Endothelial cell of umbilical vein (primary cell): ENCODE data around the gene STX16. TPM values are rescaled to one million over a fixed set of nuclear protein-coding genes. Genes with fewer than 3 reads are reported as not detected.

Experiments used
- BruUV-seq: library from RNA; stranded (reverse); fragments of 400-500 nt; replicated peaks from 2 replicates; lab custom pipeline; 2021; lab: Mats Ljungman, UMichigan
- CTCF ChIA-PET: fragments of 300-600, 350-600 bp; sonication (Branson Sonifier 250); formaldehyde crosslinking; loops from one replicate; lab custom pipeline; 2021; ENCODE audit warnings: antibody characterized with exemption, inconsistent platforms; lab: Charles Lee
- POLR2A ChIA-PET: fragments of 300-600, 350-600 bp; sonication (Branson Sonifier 250); formaldehyde crosslinking; loops from one replicate; lab custom pipeline; 2021; ENCODE audit warnings: antibody characterized with exemption, inconsistent platforms; lab: Charles Lee
- DNase-seq: peaks from one replicate; pipeline ENCODE4 v3.0.0-alpha.2; 2011; ENCODE audit warnings: low read depth, low spot score
- FAIRE-seq: peaks from 2 replicates; lab custom pipeline; 2011; peaks lifted over from hg19 to GRCh38; lab: Jason Lieb, UNC
- H2AFZ ChIP-seq: 2 replicates; pipeline ENCODE4 v1.6.0; 2012; ENCODE audit warnings: low read depth, low read length, control low read depth, inconsistent platforms
- H3K27ac ChIP-seq: 2 replicates; pipeline ENCODE4 v1.5.1; 2011; ENCODE audit warnings: low read depth, mild to moderate bottlenecking, control low read depth, low read length, moderate library complexity; ENCODE audit not compliant: insufficient read depth
- H3K27me3 ChIP-seq, 2 experiments: 2 replicates each; pipeline versions ENCODE4 v1.6.0 to v1.6.1; 2011; ENCODE audit warnings: low read length in 2 of 2, mixed read lengths in 1 of 2; ENCODE audit not compliant: control insufficient read depth in 2 of 2, insufficient read depth in 2 of 2
- H3K36me3 ChIP-seq, 2 experiments: 2 replicates in 1 of 2; 3 replicates in 1 of 2; pipeline ENCODE4 v1.5.1; 2011; ENCODE audit warnings: low read length in 2 of 2, mild to moderate bottlenecking in 1 of 2, moderate library complexity in 1 of 2; ENCODE audit not compliant: control insufficient read depth in 2 of 2, insufficient read depth in 2 of 2; ENCODE audit errors: extremely low read depth in 1 of 2
- H3K4me1 ChIP-seq: 3 replicates; pipeline ENCODE4 v1.5.1; 2011; ENCODE audit warnings: mild to moderate bottlenecking, low read length; ENCODE audit not compliant: control insufficient read depth, insufficient read depth; ENCODE audit errors: extremely low read depth
- H3K4me2 ChIP-seq: 2 replicates; pipeline ENCODE4 v1.6.1; 2011; ENCODE audit warnings: low read length, control low read depth, mixed read lengths; ENCODE audit not compliant: insufficient read depth
- H3K4me3 ChIP-seq, 3 experiments: fragments of 200-600 bp in 1 of 3; sonication (generic), shearing (Covaris generic) in 1 of 3; replicated peaks in 1 of 3; 2 replicates each; pipeline ENCODE4 v1.5.1; 2011 to 2016; ENCODE audit warnings: control low read depth in 3 of 3, low read length in 3 of 3, mild to moderate bottlenecking in 2 of 3, inconsistent platforms in 1 of 3, low read depth in 1 of 3, moderate library complexity in 1 of 3; ENCODE audit not compliant: insufficient read depth in 1 of 3
- H3K79me2 ChIP-seq: 2 replicates; pipeline ENCODE4 v1.6.0; 2012; ENCODE audit warnings: low read length, inconsistent platforms; ENCODE audit not compliant: control insufficient read depth, insufficient read depth
- H3K9ac ChIP-seq: replicated peaks from 2 replicates; pipeline ENCODE3; 2011; ENCODE audit warnings: low read length, control low read depth; ENCODE audit not compliant: insufficient read depth; ENCODE audit errors: extremely low read depth
- H3K9me1 ChIP-seq: replicated peaks from 3 replicates; pipeline ENCODE4 v1.6.0; 2011; ENCODE audit warnings: mild to moderate bottlenecking, low read length; ENCODE audit not compliant: control insufficient read depth, insufficient read depth; ENCODE audit errors: extremely low read depth
- H3K9me3 ChIP-seq: replicated peaks from 2 replicates; pipeline ENCODE4 v1.5.1; 2012; ENCODE audit warnings: low read length, inconsistent platforms; ENCODE audit not compliant: control insufficient read depth, insufficient read depth
- H4K20me1 ChIP-seq: replicated peaks from 2 replicates; pipeline ENCODE3; 2011; ENCODE audit warnings: mild to moderate bottlenecking, low read length; ENCODE audit not compliant: control insufficient read depth, insufficient read depth; ENCODE audit errors: extremely low read depth
- CTCF ChIP-seq, 2 donors: IDR thresholded peaks; 1 replicate in 1 of 2; 2 replicates in 1 of 2; pipeline ENCODE4 v1.5.1; 2011; ENCODE audit warnings: low read length in 2 of 2, mild to moderate bottlenecking in 2 of 2, moderate library complexity in 2 of 2, control low read depth in 1 of 2, inconsistent platforms in 1 of 2, low read depth in 1 of 2; ENCODE audit not compliant: insufficient read depth in 1 of 2; ENCODE audit errors: extremely low read depth in 1 of 2
- EZH2 ChIP-seq: IDR thresholded peaks from 2 replicates; pipeline ENCODE4 v1.6.1; 2012; ENCODE audit warnings: borderline replicate concordance, low read depth, mild to moderate bottlenecking, moderate library complexity, low read length, inconsistent platforms; ENCODE audit not compliant: severe bottlenecking
- FOS ChIP-seq: IDR thresholded peaks from 2 replicates; pipeline ENCODE4 v1.6.1; 2011; ENCODE audit warnings: mild to moderate bottlenecking, low read length, moderate library complexity, borderline replicate concordance; ENCODE audit not compliant: insufficient read depth
- GATA2 ChIP-seq: IDR thresholded peaks from 2 replicates; pipeline ENCODE4 v1.7.0; 2011; ENCODE audit warnings: low read depth, mild to moderate bottlenecking, moderate library complexity, mixed read lengths, low read length; ENCODE audit not compliant: insufficient read length, insufficient read depth
- JUN ChIP-seq: IDR thresholded peaks from 2 replicates; pipeline ENCODE4 v1.6.1; 2011; ENCODE audit warnings: borderline replicate concordance, low read depth; ENCODE audit not compliant: insufficient read length, insufficient read depth
- MAX ChIP-seq: IDR thresholded peaks from 2 replicates; pipeline ENCODE4 v1.6.1; 2011; ENCODE audit not compliant: insufficient read depth, insufficient read length
- MYC ChIP-seq: IDR thresholded peaks from one replicate; pipeline ENCODE4 v1.6.1; 2011; ENCODE audit warnings: mild to moderate bottlenecking, low read depth, low read length
- POLR2A ChIP-seq: IDR thresholded peaks from 2 replicates; pipeline ENCODE4 v1.6.1; 2012; ENCODE audit warnings: low read depth, mild to moderate bottlenecking, control low read depth, low read length
- POLR2AphosphoS5 ChIP-seq: IDR thresholded peaks from 2 replicates; pipeline ENCODE4 v1.6.1; 2012; ENCODE audit warnings: low read depth, mild to moderate bottlenecking, control low read depth, low read length, moderate library complexity; ENCODE audit not compliant: insufficient read depth
- dilution Hi-C: fragments of 300-500 bp; cut with MboI; formaldehyde crosslinking; loops from one replicate; pipeline ENCODE4 v1.15.0; 2019; ENCODE audit warnings: low sequenced_read_pairs; ENCODE audit not compliant: extremely low pct_ligation_motif_present
- intact Hi-C: fragments of 100-400 bp; cut with micrococcal nuclease; formaldehyde crosslinking; loops from one replicate; pipeline ENCODE4 v1.10.0; 2022
- polyA plus RNA-seq, 4 experiments: library from polyadenylated mRNA; depleted of rRNA in 3 of 4; stranded (reverse) in 3 of 4; unstranded in 1 of 4; fragments of >200 nt; gene quantifications; 2 replicates each; pipeline versions ENCODE4 v1.2.1 to v1.2.3, GENCODE V29; 2011 to 2012; ENCODE audit warnings: missing spikeins in 1 of 4
- total RNA-seq: library from RNA; stranded (reverse); gene quantifications from 2 replicates; pipeline ENCODE4 v1.2.3, GENCODE V29; 2021

Gene STX16
- total and polyA plus RNA-seq, 2 donors (not counting 3 experiments of a cell fraction or from before 2014, with no cell fraction given): 43.1 to 63.5 TPM

GRCh38 chr20:58617158-58617557 lies 33.9 kb upstream of the STX16 start:
- H3K27me3 ChIP-seq: peaks cover 0 to 5% of the 10 kb centered on the region in 2 experiments
- intact Hi-C loops: no loop called here
- BruUV-seq: no TSS peak

GRCh38 chr20:58618351-58619076 lies 32.6 kb upstream of the STX16 start:
- no peak overlapping the region for H2AFZ ChIP-seq
- no peaks in the 10 kb centered on the region for H4K20me1 ChIP-seq
- POLR2A ChIA-PET: no interaction called here
- H3K36me3 ChIP-seq: no peaks in the 10 kb centered on the region
- TF ChIP-seq JUN: no peak
- TF ChIP-seq EZH2: no peak
- no peak for TF ChIP-seq POLR2A
- no peak for TF ChIP-seq POLR2AphosphoS5
- TF ChIP-seq GATA2: no peak
- TF ChIP-seq MAX: no peak
- TF ChIP-seq MYC: no peak
- TF ChIP-seq FOS: no peak
- TF ChIP-seq CTCF (IDR thresholded peaks at IDR 0.05; ENCODE audit: extremely low read depth in 1 of 2, insufficient read depth in 1 of 2, low read depth in 1 of 2, low read length in 2 of 2): no peak
- no peak overlapping the region for H3K27ac ChIP-seq
- no peak overlapping the region for H3K4me3 ChIP-seq
- CTCF ChIA-PET: interaction anchor here (0.7 kb wide), 1 partner anchor 32 kb away, joined by 3 read pairs; no protein-coding TSS in a partner anchor
- H3K9ac ChIP-seq: no peak overlapping the region
- intact Hi-C loops (no loop called here), dilution Hi-C loops (loop anchor here (25.0 kb wide), 1 partner anchor 219 kb away; no protein-coding TSS in a partner anchor)
- H3K4me1 ChIP-seq: peaks cover 8% of the 10 kb centered on the region
- no TSS peak for BruUV-seq
- H3K27me3 ChIP-seq: peaks cover 0 to 5% of the 10 kb centered on the region in 2 experiments
- FAIRE-seq (no peak), DNase-seq (no peak)
- H3K9me3 ChIP-seq: no peaks in the 10 kb centered on the region
- H3K4me2 ChIP-seq: no peak overlapping the region
- no peaks in the 10 kb centered on the region for H3K79me2 ChIP-seq
- H3K9me1 ChIP-seq: no peaks in the 10 kb centered on the region

More at GRCh38 chr20:58617158-58617557, 33.9 kb upstream of the STX16 start:
- no peaks in the 10 kb centered on the region for H3K36me3 ChIP-seq
- H3K4me2 ChIP-seq: no peak overlapping the region
- H3K9me1 ChIP-seq: no peaks in the 10 kb centered on the region
- TF ChIP-seq POLR2AphosphoS5: no peak
- dilution Hi-C loops: loop anchor here (25.0 kb wide), 1 partner anchor 220 kb away; no protein-coding TSS in a partner anchor
- DNase-seq (no peak), FAIRE-seq (no peak)
- H3K9ac ChIP-seq: no peak overlapping the region
- H3K79me2 ChIP-seq: no peaks in the 10 kb centered on the region
- H3K27ac ChIP-seq: no peak overlapping the region
- POLR2A ChIA-PET: no interaction called here
- CTCF ChIA-PET: no interaction called here
- H3K9me3 ChIP-seq: no peaks in the 10 kb centered on the region
- H3K4me1 ChIP-seq: no peaks in the 10 kb centered on the region
- H4K20me1 ChIP-seq: no peaks in the 10 kb centered on the region
- H3K4me3 ChIP-seq: no peak overlapping the region
- H2AFZ ChIP-seq: no peak overlapping the region
